ENCODE results near the gene SLC35D3.
A peak's percentile ranks its signal among the peaks of the same experiment; 100 is the strongest.

The SLC35D3 gene

GRCh38 chr6:136920671-136921380, 1.3 kb upstream of the SLC35D3 start:
- Histone ChIP-seq H2AFZ (ENCODE audit: low read length) (no peak overlapping the region), H3K9me2 (replicated peaks; ENCODE audit: insufficient read depth, low read length) (no peaks in the 10 kb centered on the region), H3K27me3 (replicated peaks; ENCODE audit: insufficient read depth, low read length) (peaks cover 14% of the 10 kb centered on the region), H3K79me2 (ENCODE audit: low read length) (no peaks in the 10 kb centered on the region), H3K4me3 (ENCODE audit: low read length) (no peak overlapping the region), H4K20me1 (ENCODE audit: insufficient read depth, low read length) (no peaks in the 10 kb centered on the region), H3K27ac (ENCODE audit: low read length) (no peak overlapping the region), H3F3A (ENCODE audit: insufficient read depth, low read length) (no peaks in the 10 kb centered on the region), H3K9me3 (replicated peaks; ENCODE audit: insufficient read depth, low read length) (no peaks in the 10 kb centered on the region), H3K4me1 (ENCODE audit: low read length) (no peaks in the 10 kb centered on the region), H3K36me3 (replicated peaks; ENCODE audit: insufficient read depth, low read length) (no peaks in the 10 kb centered on the region), H3K9ac (ENCODE audit: low read length) (no peak overlapping the region), H3K4me2 (ENCODE audit: low read depth, low read length) (peak overlapping the region; percentile 81; the same call in 1 of the 2 replicates)
- TF ChIP-seq CTCF (IDR thresholded peaks at IDR 0.05; ENCODE audit: low read length) (no peak), EZH2phosphoT487 (IDR thresholded peaks at IDR 0.05; ENCODE audit: low read length) (no peak), EZH2 (optimal IDR thresholded peaks at IDR 0.05; ENCODE audit: low read depth, low read length) (no peak)
- no peak for DNase-seq

GRCh38 chr6:136921381-136921935, 643 bp upstream of the SLC35D3 start:
- Histone ChIP-seq H3K4me1 (ENCODE audit: low read length) (no peaks in the 10 kb centered on the region), H3K9ac (ENCODE audit: low read length) (no peak overlapping the region), H3K9me2 (replicated peaks; ENCODE audit: insufficient read depth, low read length) (no peaks in the 10 kb centered on the region), H3K9me3 (replicated peaks; ENCODE audit: insufficient read depth, low read length) (no peaks in the 10 kb centered on the region), H4K20me1 (ENCODE audit: insufficient read depth, low read length) (no peaks in the 10 kb centered on the region), H3K27me3 (replicated peaks; ENCODE audit: insufficient read depth, low read length) (peaks cover 14% of the 10 kb centered on the region), H3K79me2 (ENCODE audit: low read length) (no peaks in the 10 kb centered on the region), H3K4me2 (ENCODE audit: low read depth, low read length) (peak overlapping the region; percentile 81; the same call in 1 of the 2 replicates), H3F3A (ENCODE audit: insufficient read depth, low read length) (no peaks in the 10 kb centered on the region), H3K27ac (ENCODE audit: low read length) (no peak overlapping the region), H2AFZ (ENCODE audit: low read length) (peak overlapping the region; percentile 45), H3K36me3 (replicated peaks; ENCODE audit: insufficient read depth, low read length) (no peaks in the 10 kb centered on the region), H3K4me3 (ENCODE audit: low read length) (peak overlapping the region; percentile 37)
- no peak for DNase-seq
- TF ChIP-seq EZH2phosphoT487 (IDR thresholded peaks at IDR 0.05; ENCODE audit: low read length) (no peak), EZH2 (optimal IDR thresholded peaks at IDR 0.05; ENCODE audit: low read depth, low read length) (no peak), CTCF (IDR thresholded peaks at IDR 0.05; ENCODE audit: low read length) (no peak)

GRCh38 chr6:136922685-136923006, 545 bp downstream of the SLC35D3 start:
- no peaks in the 10 kb centered on the region for H3F3A ChIP-seq (ENCODE audit: insufficient read depth, low read length)
- DNase-seq: no peak
- H3K79me2 ChIP-seq (ENCODE audit: low read length): no peaks in the 10 kb centered on the region
- H3K27me3 ChIP-seq (replicated peaks; ENCODE audit: insufficient read depth, low read length): peaks cover 14% of the 10 kb centered on the region
- H3K4me3 ChIP-seq (ENCODE audit: low read length): peak overlapping the region; percentile 37; the same call in 1 of the 2 replicates
- no peaks in the 10 kb centered on the region for H3K36me3 ChIP-seq (replicated peaks; ENCODE audit: insufficient read depth, low read length)
- H4K20me1 ChIP-seq (ENCODE audit: insufficient read depth, low read length): no peaks in the 10 kb centered on the region
- 0 out of 2 replicates have a peak overlapping the region, but pooled peaks have one; percentile 23 for H2AFZ ChIP-seq (ENCODE audit: low read length)
- H3K9me3 ChIP-seq (replicated peaks; ENCODE audit: insufficient read depth, low read length): no peaks in the 10 kb centered on the region
- H3K9me2 ChIP-seq (replicated peaks; ENCODE audit: insufficient read depth, low read length): no peaks in the 10 kb centered on the region
- H3K27ac ChIP-seq (ENCODE audit: low read length): no peak overlapping the region
- peak overlapping the region; percentile 81 for H3K4me2 ChIP-seq (ENCODE audit: low read depth, low read length)
- H3K4me1 ChIP-seq (ENCODE audit: low read length): no peaks in the 10 kb centered on the region
- no peak for TF ChIP-seq EZH2 (optimal IDR thresholded peaks at IDR 0.05; ENCODE audit: low read depth, low read length)
- TF ChIP-seq CTCF (IDR thresholded peaks at IDR 0.05; ENCODE audit: low read length): no peak
- TF ChIP-seq EZH2phosphoT487 (IDR thresholded peaks at IDR 0.05; ENCODE audit: low read length): no peak
- no peak overlapping the region for H3K9ac ChIP-seq (ENCODE audit: low read length)

All from MM.1S (cell line).